ENCODE data around the gene PLIN1.

Gene PLIN1

DNA sequence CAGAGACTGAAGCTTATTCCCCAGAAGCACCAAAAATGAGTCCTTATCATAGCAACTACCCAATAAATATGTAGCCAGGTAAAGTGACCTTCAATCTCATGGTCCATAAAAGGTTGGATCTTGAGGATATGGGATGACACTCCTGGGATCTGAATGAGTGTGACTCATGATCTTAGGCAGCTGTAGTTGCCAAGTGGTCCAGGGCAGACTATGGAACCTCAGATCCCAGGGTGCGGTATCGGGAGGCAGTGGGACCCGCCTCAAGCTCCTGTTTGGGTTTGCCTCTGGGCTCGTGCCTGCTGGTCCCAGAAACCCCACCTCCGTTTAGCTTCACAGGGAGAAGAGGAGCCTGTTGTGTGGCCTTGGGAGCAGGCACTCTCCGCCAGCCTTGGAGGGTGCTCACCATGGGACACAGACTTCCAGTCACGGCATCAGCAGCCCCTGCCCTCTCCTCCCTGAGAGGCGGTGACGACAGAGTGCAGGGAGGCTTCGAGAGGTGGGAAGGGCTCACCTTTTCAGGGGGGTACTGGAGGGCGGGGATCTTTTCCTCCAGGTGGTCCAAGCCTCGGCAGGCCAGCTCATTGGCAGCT, 8.1 kb downstream of the PLIN1 start:
- no peak for DNase-seq

DNA sequence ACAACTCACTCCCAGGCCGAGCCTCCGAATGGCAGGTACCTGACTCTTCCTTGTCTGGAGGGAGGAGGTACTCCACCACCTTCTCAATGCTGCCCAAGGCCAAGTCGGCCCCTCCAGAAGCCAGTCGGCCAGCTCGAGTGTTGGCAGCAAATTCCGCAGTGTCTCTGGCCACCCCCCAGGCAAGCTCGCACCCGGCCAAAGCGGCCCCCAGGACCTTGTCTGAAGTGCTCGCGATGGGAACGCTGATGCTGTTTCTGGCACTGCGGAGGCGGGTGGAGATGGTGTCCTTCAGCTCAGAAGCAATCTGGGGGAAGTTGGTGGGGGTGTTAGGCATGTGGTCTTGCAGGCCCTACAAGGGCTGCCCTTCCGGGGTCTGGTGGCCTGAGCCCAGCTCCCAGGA, 9.2 kb downstream of the PLIN1 start:
- no peak for DNase-seq

DNA sequence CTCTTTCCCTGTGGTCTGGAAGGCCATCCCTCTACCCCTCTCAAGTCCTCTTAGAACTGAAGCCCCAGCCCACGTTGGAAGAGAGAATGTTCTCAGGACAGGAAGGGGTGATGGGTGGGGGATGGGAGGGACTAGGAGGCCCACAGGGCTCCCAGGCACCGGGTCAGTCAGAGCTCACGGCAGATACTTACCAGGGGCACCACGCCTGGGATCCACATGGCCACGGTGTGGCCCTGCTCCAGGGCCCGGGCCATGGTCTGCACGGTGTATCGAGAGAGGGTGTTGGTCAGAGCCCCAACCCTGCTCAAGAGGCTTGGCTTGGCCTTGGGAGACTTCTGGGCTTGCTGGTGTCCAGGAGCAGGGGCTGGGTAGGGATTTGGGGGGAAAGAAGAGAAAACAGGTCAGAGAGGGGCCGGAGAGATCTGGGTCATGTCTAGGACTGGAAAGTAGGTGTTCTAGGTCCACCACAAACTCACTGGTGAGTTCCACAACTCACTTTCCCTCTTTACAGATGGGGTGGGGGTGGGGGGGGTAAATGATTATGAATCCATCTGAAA, 9.8 kb downstream of the PLIN1 start:
- no peak for DNase-seq

DNA sequence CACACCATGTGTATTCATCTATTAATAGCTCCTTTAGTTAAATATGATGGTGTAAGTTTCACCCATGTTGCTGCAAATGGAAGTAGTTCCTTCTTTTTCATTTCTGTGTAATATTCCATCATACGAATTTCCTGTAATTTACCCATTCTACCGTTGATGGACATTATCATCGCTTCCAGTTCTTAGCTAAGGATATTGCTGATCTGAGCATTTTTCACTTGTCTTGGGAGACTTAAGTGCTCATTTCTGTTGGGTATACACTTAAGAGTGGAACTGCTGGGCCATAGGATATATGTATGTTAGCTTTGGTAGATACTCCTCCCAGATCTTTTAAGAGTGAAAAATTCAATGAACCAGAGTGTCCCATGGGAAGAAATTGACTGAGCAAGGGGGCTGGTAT, 11.0 kb downstream of the PLIN1 start:
- no peak for DNase-seq

DNA sequence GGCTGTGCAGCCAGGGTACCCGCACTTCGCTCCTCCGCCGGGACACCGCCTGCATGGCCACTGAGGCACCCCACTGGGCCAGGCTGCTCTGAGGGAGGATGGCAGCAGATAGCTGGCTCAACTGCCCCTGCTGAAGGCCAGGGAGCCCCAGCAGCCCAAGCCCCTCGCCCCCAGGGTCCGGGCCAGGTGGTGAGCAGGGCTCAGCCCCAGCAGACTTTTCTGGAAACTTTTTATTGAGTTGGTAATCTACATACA, 11.5 kb downstream of the PLIN1 start:
- DNase-seq: no peak

DNA sequence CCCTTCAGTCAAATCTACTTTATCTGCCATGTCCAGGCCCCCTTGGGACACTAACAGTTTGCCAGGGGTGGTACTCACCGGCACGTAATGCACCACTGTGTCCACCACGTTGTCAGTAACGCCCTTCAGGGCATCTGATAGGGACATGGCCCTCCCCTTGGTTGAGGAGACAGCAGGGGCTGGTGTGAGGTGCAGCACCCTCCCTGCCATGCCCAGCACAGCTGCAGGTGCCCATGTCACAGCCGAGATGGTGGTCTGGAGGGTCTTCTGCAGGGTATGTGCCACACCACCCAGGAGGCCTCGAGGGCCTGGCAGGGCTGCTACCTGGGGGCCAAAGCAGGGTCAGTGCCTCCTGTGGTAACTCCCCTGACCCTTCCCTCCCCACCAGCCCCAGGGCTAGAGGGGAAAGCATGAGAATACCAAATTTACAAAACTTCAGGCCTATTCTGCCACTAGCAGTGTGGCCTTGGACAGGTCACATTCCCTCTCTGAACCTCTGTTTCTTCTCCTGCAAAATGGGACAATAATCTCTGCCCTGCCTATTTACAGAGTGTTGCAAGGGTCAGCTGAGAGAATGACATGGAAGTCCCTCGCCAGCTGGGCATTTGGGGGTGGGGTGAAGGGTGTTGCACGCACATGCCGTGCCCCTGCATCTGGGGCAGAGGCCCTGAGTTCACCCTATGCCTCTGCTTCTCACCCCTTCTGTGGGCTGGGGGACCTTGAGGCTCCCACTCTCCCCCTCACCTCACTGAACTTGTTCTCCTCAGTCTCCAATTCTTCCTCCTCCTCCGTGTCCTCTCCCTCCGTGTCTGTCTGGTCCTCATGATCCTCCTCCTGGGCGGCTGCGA, 12.1 kb downstream of the PLIN1 start:
- DNase-seq: no peak

DNA sequence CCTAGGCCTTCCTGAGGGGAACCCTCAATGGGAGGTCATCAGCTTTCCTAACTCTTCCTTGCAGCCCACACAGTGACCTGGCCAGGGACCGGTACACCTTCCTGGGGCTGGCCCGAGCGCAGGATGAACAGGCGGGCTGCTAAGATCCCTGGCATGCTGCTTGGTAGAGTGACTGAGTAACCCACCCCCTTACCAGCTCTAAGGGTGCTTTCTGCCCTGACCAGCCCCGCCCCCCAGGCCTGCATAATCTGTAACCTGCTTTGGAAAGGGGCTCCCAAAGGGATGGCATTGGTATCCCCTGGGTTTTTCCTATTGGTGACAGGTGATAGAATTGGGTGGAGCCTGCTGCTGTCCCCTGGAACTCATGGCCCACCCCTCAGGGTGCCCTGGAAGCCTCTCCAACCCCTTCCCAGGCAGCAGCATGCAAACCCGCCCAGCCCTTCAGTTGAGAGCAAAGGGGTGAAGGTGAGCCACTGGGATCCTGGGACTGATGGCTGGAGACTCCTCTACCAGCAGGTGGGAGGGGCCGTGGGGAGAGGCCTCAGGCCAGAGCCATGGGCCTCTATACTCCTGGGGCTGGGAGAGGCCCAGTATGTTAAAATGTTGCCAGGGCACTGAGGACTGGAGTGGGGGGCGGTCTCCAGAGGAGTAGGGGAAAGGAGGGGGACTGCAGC, 12.8 kb downstream of the PLIN1 start:
- DNase-seq: no peak

DNA sequence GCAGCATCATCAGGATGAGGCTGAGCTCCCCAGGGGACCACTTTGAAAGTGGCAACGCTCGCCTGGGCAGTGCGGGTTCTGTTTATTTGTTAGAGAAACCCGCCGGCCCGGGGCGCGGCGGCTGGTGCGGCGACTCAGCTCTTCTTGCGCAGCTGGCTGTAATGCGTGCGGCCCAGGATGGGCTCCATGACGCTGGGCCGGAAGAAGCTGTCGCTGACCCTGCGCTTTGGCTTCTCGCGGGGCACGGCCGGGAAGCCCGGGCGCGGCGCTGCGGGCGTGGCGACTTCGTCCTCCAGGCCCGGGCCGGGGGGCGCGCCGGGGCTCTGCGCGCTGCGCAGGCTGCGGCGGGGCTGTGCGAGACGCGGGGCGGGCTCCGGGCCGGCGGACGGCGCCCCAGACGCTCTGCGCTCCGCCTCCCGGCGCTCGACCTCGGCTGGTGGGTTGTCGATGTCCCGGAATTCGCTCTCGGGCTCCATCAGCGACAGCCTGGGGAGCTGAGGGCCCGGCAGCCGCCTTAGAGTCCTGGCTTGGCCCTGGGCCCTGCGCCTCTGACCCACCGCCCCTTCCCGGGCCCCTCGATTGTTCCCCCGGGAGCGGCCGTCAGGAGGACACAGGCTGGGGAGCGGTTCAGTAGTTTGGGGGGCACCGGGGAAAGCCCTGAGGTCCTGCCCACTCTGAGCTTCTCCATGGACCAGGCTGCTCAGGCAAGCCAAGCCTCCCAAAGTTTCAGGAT, 13.6 kb downstream of the PLIN1 start:
- DNase-seq: peak in 1 of 5 donors; percentile 16

DNA sequence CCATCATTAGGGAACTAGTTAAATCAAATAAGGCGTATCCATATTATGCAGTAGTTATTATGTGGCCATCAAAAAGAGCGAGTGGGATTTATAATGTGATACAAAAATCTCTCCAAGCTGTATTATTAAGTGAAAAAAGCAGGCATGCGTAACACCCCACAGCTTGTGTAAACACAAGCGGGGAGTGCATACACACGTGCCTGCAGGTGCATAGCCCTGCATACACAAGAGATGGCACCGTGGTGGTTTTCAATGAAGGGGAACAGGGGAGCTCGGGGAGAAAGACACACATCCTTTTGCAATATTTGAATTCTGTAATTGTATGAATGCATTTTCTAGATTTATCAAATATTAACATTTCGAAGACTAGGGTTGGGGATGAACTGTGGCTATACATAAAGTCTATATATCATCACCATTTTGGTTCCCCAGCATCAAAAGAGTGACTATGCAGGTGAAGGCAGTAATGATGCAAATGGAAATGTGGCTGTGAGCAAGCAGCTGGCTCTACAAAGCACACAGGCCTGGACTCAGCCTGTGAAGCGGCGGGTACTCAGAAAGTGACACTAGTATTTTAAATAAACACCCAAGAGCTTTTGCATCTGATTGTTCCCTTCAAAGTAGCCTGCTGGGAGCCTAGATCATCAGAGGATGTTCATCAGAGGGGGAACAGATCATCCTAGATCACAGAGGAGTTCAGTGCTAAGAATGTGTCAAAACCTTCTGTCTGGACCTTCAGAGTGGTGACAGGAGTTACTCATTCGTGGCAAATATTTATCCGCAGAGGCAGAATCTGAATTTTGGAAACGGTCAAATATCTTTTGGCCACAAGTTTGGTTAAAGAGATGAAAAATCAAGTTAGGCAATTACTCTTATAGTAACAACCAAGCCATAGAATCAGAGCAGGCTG, 14.5 kb downstream of the PLIN1 start:
- DNase-seq: no peak

DNA sequence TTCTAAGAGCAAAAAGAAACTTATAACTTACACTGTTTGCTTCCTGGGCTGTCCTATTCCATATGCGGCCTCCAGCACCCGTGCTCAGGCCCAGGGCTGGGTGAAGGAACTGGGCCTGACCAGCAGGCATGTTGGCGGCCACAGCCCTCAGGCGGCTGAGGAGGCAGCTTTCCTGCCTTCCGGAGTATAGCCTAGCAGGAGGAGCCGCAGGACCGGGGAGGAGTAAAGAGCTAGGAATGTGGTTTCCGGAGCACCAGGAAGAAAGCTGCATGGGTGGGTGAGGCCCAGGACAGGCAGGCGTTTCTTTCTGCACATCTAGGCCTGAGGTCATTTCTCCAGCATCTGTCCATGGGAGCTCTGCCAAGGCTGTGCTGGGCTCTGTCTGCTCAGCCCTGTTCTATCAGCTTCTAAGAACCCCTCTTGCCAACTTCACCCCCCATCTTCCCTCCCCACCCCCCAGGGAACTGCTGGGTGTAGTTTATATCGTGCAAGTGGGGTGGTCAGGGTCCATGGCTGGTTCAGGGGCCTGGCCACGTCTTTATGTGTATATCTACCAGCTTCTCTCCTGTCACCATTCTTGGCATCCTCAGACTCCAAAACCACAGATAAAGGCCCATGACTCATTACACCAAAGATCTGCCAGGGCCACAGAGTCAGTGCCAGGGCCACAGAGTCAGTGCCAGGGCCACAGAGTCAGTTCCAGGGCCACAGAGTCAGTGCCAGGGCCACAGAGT, 16.1 kb downstream of the PLIN1 start:
- DNase-seq: no peak

DNA sequence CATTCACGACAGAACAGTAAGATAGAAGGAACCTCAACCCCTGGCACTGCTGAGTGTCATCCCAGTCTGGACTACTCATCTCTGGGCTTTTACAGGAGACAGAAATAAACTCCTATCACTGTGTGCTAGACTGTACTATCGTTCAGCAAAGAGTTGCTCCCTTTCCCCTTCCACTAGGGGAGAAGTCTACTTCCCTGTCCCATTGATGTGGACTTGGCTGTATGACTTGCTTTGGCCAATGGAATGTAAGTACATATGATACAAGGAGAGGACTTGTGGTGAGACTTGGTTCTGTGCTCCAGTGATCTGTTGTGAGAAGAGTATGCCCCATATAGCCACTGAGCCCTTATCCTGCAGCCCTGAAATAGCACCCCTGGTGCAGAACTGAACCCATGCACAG, 18.6 kb downstream of the PLIN1 start:
- no peak for DNase-seq

DNA sequence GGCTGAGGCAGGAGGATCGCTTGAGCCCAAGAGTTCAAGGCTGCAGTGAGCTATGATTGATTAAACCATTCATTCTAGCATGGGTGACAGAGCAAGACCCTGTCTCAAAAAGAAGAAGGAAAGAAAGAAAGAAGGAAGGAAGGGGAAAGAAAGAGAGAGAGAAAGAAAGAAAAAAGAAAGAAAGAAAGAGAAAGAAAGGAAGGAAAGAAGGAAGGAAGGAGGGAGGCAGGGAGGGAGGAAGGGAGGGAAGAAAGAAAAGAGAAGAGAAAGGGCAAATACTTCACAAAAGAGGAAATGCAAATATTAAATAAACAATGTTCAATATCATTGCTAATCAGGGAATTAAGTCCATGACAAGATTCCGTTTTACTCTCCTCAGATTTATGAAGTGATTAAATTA, 19.9 kb downstream of the PLIN1 start:
- DNase-seq: no peak

DNA sequence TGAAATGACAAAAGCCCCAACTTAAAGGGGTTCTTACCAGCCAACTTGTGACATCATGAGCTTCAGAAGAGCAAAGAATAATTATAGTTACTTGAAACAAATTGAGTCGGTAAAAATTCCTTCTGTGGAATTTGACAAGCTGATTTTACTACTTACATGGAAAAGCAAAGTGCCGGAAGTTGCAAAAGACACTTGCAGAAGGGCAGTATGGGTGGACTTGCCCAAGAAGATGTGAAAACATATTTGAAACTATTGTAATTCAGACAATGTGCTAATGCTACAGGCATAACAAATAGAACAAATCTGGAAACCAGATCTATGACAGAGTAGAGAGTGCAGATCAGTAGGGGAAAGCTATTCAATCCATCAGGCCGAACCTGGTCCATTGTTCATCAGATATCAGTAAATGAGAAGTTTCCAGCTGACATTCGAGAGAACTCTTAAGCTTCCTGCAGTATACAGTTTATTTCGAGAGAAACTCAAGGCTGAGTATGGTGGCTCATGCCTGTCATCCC, 21.4 kb downstream of the PLIN1 start:
- DNase-seq: no peak

DNA sequence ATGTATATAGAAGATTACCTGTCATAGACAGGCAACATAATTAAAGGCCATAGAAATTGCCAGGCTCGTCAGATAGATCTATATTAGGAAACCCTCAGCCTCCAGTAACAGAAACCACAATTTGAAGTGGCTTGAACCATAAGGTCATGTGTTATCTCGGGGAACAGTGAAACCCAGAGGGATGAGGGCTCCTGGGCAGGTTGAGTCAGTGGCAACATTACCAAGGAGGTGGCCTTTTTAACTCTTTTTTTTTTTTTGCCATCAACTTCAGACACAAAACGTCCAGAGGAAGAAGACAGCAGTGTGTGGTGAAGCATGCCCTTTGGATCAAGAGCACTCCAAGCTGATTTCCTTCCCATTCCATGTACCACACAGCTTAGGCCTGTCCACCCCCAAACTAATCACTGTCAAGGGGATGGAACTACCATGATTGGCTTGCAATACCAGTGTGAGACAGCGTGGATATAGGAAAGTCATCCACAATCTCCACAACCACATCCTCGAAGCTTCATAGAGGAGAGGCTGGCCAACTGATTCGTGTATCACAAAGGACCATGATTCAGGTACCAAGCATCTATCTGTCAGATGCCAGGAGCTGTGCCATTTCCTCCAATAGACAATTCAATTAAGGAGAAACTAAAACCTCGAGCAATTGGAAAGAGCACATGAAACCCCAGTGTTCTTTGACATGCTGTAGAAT, 22.9 kb downstream of the PLIN1 start:
- no peak for DNase-seq

DNA sequence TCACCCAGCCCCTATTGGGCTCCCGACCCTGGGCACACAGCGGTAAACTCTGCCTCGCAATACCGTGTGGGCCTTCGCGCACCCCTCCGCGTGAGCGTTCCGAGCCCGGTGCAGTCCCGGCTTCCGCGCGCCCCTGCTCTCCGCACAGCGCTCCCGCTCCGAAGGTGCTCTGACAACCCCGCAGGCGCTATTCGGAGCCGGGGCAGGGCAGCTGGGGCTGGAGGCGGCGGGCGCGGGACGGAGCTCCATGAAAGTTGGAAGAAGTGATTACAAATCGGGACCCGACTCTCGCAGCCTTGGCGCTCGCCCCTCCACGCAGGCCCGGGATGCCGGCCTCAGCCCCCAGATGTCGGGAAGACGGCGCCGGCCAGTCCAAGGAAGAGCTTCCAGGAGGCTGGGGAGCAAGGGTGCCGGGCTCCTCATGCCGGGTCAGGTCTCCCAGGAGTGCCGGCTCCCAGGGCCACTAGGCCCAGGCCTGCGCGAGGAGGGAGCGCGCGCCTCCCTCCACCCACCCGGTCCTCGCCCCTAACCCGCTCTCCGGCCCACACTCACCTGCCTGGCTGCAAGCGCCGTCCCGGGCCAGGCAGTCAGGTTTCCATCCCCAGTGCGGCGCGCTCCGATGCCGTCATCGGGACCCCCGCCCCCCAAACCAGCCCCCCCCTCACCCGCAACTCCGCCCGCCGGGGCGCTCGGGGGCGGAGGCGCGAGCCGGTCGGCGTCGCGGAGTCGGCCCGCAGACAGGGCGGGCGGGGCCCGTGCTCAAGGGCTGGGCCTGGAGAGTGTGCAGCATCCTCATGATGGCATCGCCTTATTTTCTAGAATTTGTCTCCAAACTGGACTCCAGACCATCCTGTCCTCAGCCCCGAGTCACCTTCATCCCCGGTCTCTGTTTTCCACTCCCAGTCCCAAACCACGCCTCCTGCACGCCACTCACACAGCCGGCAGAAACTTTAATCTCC, 24.0 kb downstream of the PLIN1 start, which contains the start of gene KIF7:
KIF7 (minus strand) TSS at position 621 of the 959 bp plus-strand sequence. CDS start 2,537 bp downstream, outside the sequence.
- no peak for DNase-seq

DNA sequence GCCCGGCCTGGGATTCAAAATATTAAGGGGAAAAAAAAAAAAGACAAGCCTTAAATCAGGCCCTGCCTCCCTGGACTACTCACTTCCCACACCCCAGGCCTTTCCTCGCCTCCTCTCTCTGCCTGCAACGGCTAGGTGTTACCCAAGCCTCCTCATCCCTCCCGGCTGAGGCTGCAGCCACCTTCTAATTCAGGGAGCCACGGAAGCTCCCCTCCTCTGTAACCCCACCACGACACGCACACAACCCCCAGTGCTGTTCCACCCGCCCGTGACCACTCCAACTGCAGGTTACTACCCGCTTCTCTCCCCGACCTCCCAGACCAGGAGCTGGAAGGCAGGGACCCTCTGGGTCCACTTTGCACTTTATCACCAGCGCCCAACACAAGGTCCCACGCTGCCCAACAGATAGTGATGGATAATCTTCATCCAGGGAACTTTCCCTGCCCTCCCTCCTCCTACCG, 24.8 kb downstream of the PLIN1 start:
- DNase-seq: no peak

DNA sequence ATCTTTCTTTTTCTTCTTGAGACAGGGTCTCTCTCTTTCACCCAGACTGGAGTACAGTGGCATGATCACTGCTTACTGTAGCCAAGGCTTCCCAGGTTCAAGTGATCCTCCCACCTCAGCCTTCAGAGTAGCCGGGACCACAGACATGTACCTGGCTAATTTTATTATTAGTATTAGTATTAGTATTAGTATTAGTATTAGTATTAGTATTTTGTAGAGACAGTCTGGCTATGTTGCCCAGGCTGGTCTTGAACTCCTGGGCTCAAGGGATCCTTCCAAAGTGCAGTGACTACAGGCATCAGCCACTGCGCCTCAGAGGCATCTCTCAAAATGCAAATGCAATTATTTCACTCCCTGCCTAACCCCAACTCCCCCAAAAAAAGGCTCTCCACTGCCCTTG, 25.6 kb downstream of the PLIN1 start:
- DNase-seq: no peak

DNA sequence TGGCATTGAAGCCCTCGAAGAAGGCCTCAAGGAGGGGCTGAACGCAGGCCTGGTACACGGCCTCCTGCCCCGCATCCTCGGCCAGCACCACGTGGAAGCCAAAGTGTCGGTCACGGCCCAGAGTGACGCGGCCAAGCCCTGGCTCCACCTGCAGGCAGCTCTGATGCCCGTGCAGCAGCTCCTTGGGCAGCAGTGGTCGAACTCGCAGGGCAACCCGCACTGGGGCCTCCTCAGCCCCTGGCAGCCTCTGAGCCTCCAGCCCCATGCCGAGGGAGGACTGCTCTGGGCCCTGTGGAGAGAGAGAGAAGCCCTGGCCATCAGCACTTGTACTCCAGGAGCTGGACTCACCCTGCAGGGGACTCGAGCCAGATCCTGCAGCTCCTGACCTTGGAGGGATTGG, 26.5 kb downstream of the PLIN1 start:
- DNase-seq: no peak

DNA sequence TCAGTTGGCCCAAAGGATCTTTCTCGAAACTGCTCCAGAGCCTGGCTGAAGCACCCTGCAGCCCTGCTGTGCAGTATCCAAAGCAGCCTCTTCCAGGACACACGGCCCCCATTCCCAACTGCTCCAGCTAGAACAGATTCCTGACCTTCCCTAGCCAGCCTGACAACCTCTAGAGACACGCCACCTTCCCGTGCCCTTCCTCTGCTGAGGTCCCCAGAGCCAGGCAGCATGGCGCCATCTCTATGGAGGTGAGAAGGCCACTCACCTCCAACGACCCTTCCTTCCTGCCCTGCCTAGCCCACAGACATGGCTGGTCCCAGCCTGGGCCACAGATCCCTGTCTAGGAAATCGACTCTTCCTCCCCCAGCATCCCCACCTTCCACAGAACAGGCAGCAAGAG, 27.0 kb downstream of the PLIN1 start:
- DNase-seq: no peak
